ENCODE results near the gene IER2.
"Not testable (repeated sequence)": the region's sequence is repeated elsewhere in the genome, so short reads cannot be mapped to it uniquely, and the experiment has no call there.

GRCh38 chr19:13185763-13186657 is 35.8 kb downstream of the IER2 start:
- not testable (repeated sequence) for TF ChIP-seq EZH2phosphoT487 (IDR thresholded peaks at IDR 0.05; ENCODE audit: insufficient read depth, low read depth); EZH2 (IDR thresholded peaks at IDR 0.05; ENCODE audit: insufficient read depth, poor library complexity, severe bottlenecking)
